ENCODE results near the gene RNF2. TPM values are rescaled to one million over a fixed set of nuclear protein-coding genes. Genes with fewer than 3 reads are reported as not detected.

The RNF2 gene
- total RNA-seq, 1 experiment from 2014 or later, result 75.3 TPM

- no peaks in the 10 kb centered on the region for H3K79me1 ChIP-seq (ENCODE audit: insufficient read depth, low read depth, low read length, poor library complexity, severe bottlenecking)
- peaks cover 3% of the 10 kb centered on the region in 2 experiments; a peak in 1 of 4 replicates for H3K4me1 Mint-ChIP-seq
- no peaks in the 10 kb centered on the region for H3K36me3 Mint-ChIP-seq (ENCODE audit: insufficient read depth in 1 of 3, low read depth in 3 of 3)
- no peak overlapping the region for H3K27ac ChIP-seq (ENCODE audit: insufficient read length, low read depth, low read length)
- H3K9me3 Mint-ChIP-seq, result no peaks in the 10 kb centered on the region
- no peak overlapping the region for H3K9ac ChIP-seq (ENCODE audit: extremely low read depth, insufficient read length, low read length)
- H3K23me2 ChIP-seq (ENCODE audit: insufficient read length, low read depth, low read length, poor library complexity, severe bottlenecking), result no peaks in the 10 kb centered on the region
- no CpG with 5 or more reads among the region's 2 CpGs for WGBS (ENCODE audit: extremely low coverage, insufficient read length, low lambda C conversion rate)
- no peak overlapping the region for H3K14ac ChIP-seq (ENCODE audit: insufficient read depth, low read length)
- H3K27me3 Mint-ChIP-seq (ENCODE audit: low read depth), result no peaks in the 10 kb centered on the region
- no peaks in the 10 kb centered on the region for H3K9me3 ChIP-seq (ENCODE audit: control insufficient read depth, low read depth, low read length)
- no peak overlapping the region for H2BK20ac ChIP-seq (ENCODE audit: low read depth, low read length, poor library complexity, severe bottlenecking)
- TF ChIP-seq CTCF (conservative IDR thresholded peaks at IDR 0.05), result no peak
- H3K4me3 Mint-ChIP-seq, result no peak overlapping the region
- H3K4me1 ChIP-seq (ENCODE audit: insufficient read depth, low read length), result no peaks in the 10 kb centered on the region
- no peak overlapping the region for H3K4ac ChIP-seq (ENCODE audit: low read depth, low read length)
- no peak overlapping the region for H3K18ac ChIP-seq (ENCODE audit: insufficient read length, low read depth, low read length)
- no peak overlapping the region for H3K27ac Mint-ChIP-seq
- no peaks in the 10 kb centered on the region for H4K20me1 ChIP-seq (ENCODE audit: control insufficient read depth, insufficient read depth, insufficient read length)
- H3K23ac ChIP-seq (ENCODE audit: insufficient read length, low read depth, low read length), result no peak overlapping the region
- H2AK5ac ChIP-seq (ENCODE audit: insufficient read length, low read length), result no peak overlapping the region
- H3K79me2 ChIP-seq (ENCODE audit: insufficient read depth, low read length), result no peaks in the 10 kb centered on the region
- H2AFZ ChIP-seq (ENCODE audit: low read length), result no peak overlapping the region
- no peak overlapping the region for H3T11ph ChIP-seq (ENCODE audit: low read length)
- no peak overlapping the region for H3K4me2 ChIP-seq (ENCODE audit: insufficient read depth, insufficient read length, low read length)
- DNase-seq, result no peak
- no peaks in the 10 kb centered on the region for H3K27me3 ChIP-seq (ENCODE audit: insufficient read depth, low read length)
- H2BK12ac ChIP-seq (ENCODE audit: insufficient read length, low read depth, low read length), result no peak overlapping the region
- no peak overlapping the region for H2BK15ac ChIP-seq (ENCODE audit: low read depth, low read length)
- no peak overlapping the region for H2BK120ac ChIP-seq (ENCODE audit: low read depth, low read length, poor library complexity, severe bottlenecking)
- H4K8ac ChIP-seq (replicated peaks; ENCODE audit: insufficient read length, low read depth, low read length), result no peak overlapping the region
- H3K56ac ChIP-seq (ENCODE audit: insufficient read length, low read depth, low read length), result no peak overlapping the region
- H2BK5ac ChIP-seq (ENCODE audit: insufficient read length, low read length), result no peak overlapping the region
- H4K5ac ChIP-seq (ENCODE audit: insufficient read length, low read depth, low read length), result no peak overlapping the region
- H4K91ac ChIP-seq (ENCODE audit: insufficient read length, low read depth, low read length), result no peak overlapping the region
Observed at GRCh38 chr1:185016880-185017279, 28.5 kb upstream of the RNF2 start.
